Ascending aorta (tissue), 2 donors: ENCODE results near the gene MYLIP. TPM values are rescaled to one million over a fixed set of nuclear protein-coding genes. Genes with fewer than 3 reads are reported as not detected.

Source experiments
- DNase-seq, 2 donors: peaks; one replicate each; pipeline ENCODE4 v3.0.0-alpha.2; 2019; ENCODE audit warnings: low spot score in 2 of 2
- H3K27ac ChIP-seq, 2 donors: fragments of 200-600 bp; sonication (generic); one replicate each; pipeline ENCODE4 v1.5.1; 2016 to 2017; ENCODE audit warnings: mild to moderate bottlenecking in 1 of 2
- H3K27me3 ChIP-seq: fragments of 200-600 bp; sonication (generic); one replicate; pipeline ENCODE4 v1.5.1; 2017
- H3K36me3 ChIP-seq, 2 donors: fragments of 200-600 bp; sonication (generic); one replicate each; pipeline ENCODE4 v1.5.1; 2016
- H3K4me1 ChIP-seq, 2 donors: fragments of 200-600 bp; sonication (generic); one replicate each; pipeline ENCODE4 v1.5.1; 2016 to 2017; ENCODE audit warnings: mild to moderate bottlenecking in 1 of 2
- H3K4me3 ChIP-seq, 2 donors: fragments of 200-600 bp; sonication (generic); one replicate each; pipeline ENCODE4 v1.5.1; 2016 to 2017; ENCODE audit warnings: mild to moderate bottlenecking in 1 of 2
- H3K9me3 ChIP-seq, 2 donors: fragments of 200-600 bp; sonication (generic); one replicate each; pipeline ENCODE4 v1.5.1; 2016
- CTCF ChIP-seq, 3 experiments: fragments of 200-600 bp in 2 of 3; fragments of 450-650 bp in 1 of 3; sonication (generic) in 2 of 3; IDR thresholded peaks; one replicate each; pipeline ENCODE4 v1.5.1; 2016 to 2019; ENCODE audit warnings: antibody characterized with exemption in 3 of 3, mild to moderate bottlenecking in 1 of 3, moderate library complexity in 1 of 3
- intact Hi-C: fragments of 100-400 bp; cut with DNase I; formaldehyde crosslinking; loops from one replicate; pipeline ENCODE4 v1.15.1; 2023
- total RNA-seq: library from RNA; depleted of rRNA; stranded (reverse); fragments of >200 nt; gene quantifications from one replicate; pipeline ENCODE4 v1.1.0, GENCODE V29; 2016

MYLIP gene
- total RNA-seq, 1 donor from 2014 or later = 36.1 TPM

- no peak for TF ChIP-seq CTCF (IDR thresholded peaks at IDR 0.05)
- Histone ChIP-seq H3K9me3 (no peaks in the 10 kb centered on the region), H3K4me3 (no peak overlapping the region), H3K27ac (no peak overlapping the region), H3K27me3 (no peaks in the 10 kb centered on the region), H3K36me3 (no peaks in the 10 kb centered on the region), H3K4me1 (no peaks in the 10 kb centered on the region)
- intact Hi-C loops = no loop called here
- no peak for DNase-seq
Measured at GRCh38 chr6:16098211-16098610, 30.7 kb upstream of the MYLIP start.

- H3K4me1 ChIP-seq = no peaks in the 10 kb centered on the region
- H3K36me3 ChIP-seq = no peaks in the 10 kb centered on the region
- no peak for TF ChIP-seq CTCF (IDR thresholded peaks at IDR 0.05)
- DNase-seq = no peak
- no peak overlapping the region for H3K27ac ChIP-seq
- intact Hi-C loops = no loop called here
- H3K4me3 ChIP-seq = no peak overlapping the region
- no peaks in the 10 kb centered on the region for H3K9me3 ChIP-seq
- H3K27me3 ChIP-seq = no peaks in the 10 kb centered on the region
Measured at GRCh38 chr6:16102208-16102607, 26.7 kb upstream of the MYLIP start.

- intact Hi-C loops = no loop called here
- no peak for DNase-seq
- H3K27me3 ChIP-seq = no peaks in the 10 kb centered on the region
- no peak for TF ChIP-seq CTCF (IDR thresholded peaks at IDR 0.05)
- H3K9me3 ChIP-seq = no peaks in the 10 kb centered on the region
- peaks cover 0 to 11% of the 10 kb centered on the region in 2 donors for H3K4me1 ChIP-seq
- H3K36me3 ChIP-seq = no peaks in the 10 kb centered on the region
- H3K27ac ChIP-seq = no peak overlapping the region
- H3K4me3 ChIP-seq = no peak overlapping the region
Measured at GRCh38 chr6:16103722-16104121, 25.2 kb upstream of the MYLIP start.

GRCh38 chr6:16104624-16105433 lies 24.1 kb upstream of the MYLIP start:
- TF ChIP-seq CTCF (IDR thresholded peaks at IDR 0.05) = no peak
- no peak overlapping the region for H3K4me3 ChIP-seq

GRCh38 chr6:16105854-16106253 lies 23.0 kb upstream of the MYLIP start:
- H3K4me3 ChIP-seq = no peak overlapping the region
- TF ChIP-seq CTCF (IDR thresholded peaks at IDR 0.05) = no peak
- no peak for DNase-seq
- no peaks in the 10 kb centered on the region for H3K9me3 ChIP-seq
- H3K27ac ChIP-seq = no peak overlapping the region
- H3K4me1 ChIP-seq = peaks cover 5 to 26% of the 10 kb centered on the region in 2 donors
- no peaks in the 10 kb centered on the region for H3K36me3 ChIP-seq
- no peaks in the 10 kb centered on the region for H3K27me3 ChIP-seq
- intact Hi-C loops = no loop called here

More at GRCh38 chr6:16104624-16105433, 24.1 kb upstream of the MYLIP start:
- Histone ChIP-seq H3K4me1 (peaks cover 3 to 21% of the 10 kb centered on the region in 2 donors), H3K36me3 (no peaks in the 10 kb centered on the region), H3K9me3 (no peaks in the 10 kb centered on the region), H3K27me3 (no peaks in the 10 kb centered on the region), H3K27ac (no peak overlapping the region)
- DNase-seq = no peak
- intact Hi-C loops = no loop called here
